ENCODE data around the gene EXD3.
"Not testable (repeated sequence)": the region's sequence is repeated elsewhere in the genome, so short reads cannot be mapped to it uniquely, and the experiment has no call there.

Gene EXD3

GRCh38 chr9:137354845-137355760, 67.9 kb downstream of the EXD3 start:
- DNase-seq = no peak

- no peak for DNase-seq
Measured at GRCh38 chr9:137354153-137354844, 68.7 kb downstream of the EXD3 start.

DNA sequence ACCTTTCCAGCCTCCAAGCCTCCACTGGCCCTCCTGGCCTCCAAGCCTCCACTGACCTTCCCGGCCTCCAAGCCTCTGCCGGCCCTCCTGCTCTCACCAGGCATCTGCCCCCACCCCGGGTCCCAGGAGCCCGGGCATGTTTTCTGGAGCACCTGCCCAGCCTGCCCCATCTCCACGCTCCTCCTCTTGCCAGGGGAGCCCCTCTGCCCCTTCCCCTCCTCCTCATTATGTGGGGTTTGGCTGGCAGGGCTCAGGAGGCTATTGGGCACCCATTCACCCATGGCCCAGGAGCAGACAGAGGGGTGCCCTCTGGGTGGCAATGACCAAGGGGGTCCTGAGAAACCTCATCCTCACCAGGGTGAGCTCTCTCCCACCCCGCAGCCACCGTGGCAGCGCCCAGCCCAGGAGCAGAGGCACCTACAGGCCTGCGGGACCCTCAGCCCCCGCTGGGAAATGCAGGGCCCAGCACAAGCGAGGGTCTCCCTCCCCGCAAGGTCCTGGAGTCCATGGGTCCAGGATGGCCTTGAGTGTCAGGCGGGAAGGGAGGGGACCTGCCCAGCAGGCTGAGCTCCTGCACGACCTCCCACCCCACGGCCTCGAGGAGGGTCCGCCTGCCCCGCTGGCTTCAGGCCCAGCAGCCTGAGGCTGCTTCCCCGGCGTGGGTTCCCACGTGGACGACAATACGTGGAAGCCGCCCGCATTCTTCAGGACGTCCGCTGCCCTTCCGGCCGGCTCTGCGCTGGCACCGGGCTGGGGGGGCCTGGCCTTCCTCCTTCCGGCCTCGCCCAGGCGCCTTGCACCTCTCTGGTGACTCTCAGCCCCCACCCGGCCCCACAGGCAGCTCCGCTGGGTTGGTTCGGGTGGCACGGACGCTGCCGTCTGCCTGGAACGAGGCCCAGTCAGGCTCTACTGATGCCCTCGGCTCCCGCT, 69.5 kb downstream of the EXD3 start:
- DNase-seq = no peak

DNA sequence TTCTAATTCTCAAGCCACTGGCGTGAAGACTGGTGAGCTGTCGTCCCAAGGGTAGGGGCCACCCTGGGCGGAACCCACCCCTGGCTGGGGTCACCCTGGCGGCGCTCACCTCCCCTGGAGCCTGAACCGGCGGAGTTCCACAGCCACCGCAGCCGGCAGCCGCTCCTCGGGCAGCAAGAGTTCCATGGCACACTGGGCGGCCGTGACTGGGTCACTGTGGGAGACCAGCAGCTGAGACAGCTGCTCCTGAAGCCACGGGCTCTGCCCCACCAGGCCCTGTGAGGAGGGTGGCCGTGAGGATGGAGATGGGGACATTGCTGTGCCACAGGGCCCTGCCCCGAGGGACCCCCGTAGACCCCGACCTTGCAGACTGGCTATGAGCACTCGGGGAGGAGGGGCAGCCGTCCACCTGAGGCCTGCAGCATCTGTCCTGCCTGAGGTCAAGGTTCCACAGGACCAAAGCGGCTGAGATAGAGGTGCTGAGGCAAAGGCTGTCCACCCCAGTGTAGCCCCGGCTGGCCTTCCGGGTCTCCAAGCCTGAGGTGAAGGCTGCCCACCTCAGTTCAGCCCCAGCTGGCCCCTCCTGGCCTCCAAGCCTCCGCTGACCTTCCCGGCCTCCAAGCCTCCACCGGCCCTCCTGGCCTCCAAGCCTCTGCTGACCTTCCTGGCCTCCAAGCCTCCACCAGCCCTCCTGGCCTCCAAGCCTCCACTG, 70.3 kb downstream of the EXD3 start:
- no peak for DNase-seq

DNA sequence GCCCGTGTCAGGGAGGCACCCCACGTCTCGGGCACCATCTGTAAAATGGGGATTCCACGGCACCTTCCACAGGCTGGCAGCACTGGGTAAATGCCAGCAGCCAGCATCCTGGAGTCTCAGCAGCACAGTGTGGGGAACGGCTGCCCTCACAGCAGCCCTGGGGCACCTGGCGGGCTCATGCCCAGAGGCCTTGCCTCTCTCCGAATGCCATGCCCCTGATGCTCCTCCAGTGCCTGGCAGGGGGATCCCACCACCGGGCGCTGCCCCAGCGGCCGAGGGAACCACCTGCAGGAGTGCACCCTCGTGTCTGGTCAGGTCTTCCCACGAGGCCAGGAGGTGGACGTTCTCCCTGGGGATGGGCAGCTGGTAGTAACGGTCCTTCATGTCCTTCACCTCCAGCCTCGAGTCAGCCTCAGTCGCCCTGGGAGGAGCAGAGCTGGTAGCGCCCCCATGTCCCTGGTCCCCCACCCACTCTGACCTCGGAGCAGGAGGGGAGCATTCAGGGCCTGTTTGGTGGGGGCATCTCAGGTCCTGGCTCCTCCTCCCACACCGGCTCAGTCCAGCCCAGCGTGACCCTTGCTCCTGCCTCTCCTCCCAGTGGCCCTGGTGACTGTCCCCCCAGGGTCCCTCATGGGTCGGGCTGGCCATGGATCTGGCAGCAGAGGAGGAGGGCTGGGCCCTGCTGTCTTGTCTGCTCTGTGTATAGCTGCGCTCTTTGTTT, 71.0 kb downstream of the EXD3 start:
- no peak for DNase-seq

GRCh38 chr9:137350696-137351584, 72.0 kb downstream of the EXD3 start:
- no peak for DNase-seq

DNA sequence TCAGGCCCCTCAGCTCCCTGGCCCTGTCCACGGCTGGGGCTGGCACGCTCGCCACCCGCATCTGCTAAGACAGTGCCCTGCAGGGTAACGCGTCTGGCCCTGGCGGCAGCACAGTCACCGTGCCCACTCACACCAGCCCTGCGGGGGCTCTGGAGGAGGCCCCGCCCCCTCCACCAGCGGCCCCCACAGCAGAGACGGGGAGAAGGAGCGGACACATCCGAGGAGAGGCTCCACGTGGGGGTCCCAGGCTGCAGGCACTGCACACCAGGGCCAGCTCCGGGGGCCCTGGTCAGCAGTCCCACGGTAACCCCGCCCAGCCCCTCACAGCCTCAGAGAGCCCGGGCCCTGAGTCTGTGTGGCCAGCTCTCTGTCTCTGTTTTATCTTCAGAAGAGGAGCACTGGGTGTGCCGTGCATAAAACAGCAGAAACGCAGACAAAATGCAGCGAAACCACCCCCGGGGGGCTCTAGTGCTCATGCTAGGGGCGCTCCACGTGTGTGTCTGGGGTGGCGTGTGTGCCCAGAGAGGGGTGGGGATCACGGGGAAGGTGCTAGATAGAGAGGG, 73.4 kb downstream of the EXD3 start:
- no peak for DNase-seq

- no peak for DNase-seq
Measured at GRCh38 chr9:137348769-137349470, 74.0 kb downstream of the EXD3 start.

DNA sequence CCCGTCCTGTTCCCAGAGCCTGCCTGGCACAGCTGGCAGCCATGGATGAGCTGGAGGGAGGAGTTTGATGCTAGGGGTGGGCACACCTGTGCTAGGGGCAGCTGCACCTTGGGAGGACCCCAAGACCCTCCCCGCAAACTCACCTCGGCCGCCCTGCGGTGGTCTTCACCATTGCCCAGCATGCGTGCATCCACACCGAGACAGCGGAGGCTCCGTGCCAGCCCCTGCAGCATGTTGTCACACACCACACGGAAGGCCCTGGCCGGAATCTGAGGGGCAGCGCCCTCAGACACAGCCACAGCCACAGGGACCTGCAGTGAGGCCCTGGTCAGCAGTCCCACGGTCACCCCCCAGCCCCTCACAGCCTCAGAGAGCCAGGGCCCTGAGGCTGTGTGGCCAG, 75.0 kb downstream of the EXD3 start:
- DNase-seq = no peak

DNA sequence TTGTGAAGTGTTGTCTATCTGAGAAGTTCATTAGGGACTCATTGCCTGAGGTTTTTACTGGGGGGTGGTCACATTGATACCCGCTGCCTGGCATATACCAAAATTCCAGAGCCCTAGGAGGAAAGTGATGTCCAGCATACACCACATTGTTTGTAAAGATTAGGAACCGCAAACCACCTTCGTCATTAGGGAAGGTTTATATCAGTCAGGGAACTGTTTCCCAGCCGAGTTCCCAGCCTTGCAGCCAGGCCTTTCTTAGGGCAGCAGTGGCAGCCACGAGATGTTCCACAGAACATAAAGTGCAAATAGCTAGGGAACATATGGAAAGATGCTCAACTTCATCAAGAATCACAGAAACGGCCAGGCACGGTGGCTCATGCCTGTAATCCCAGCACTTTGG, 80.5 kb downstream of the EXD3 start:
- DNase-seq = no peak

DNA sequence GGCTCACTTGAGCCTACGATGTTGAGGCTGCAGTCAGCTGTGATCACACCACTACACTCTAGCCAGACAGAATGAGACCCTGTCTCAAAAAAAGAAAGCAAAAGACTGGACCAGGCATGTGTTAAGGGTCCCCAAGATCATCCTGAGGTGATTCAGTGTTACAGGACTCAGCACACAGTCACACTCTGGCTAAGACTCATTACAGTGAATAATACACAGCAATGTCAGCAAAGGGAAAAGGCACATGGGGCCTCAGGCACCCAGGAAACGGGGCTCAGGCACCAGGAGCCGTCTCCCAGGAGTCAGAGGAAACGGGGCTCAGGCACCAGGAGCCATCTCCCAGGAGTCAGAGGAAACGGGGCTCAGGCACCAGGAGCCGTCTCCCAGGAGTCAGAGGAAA, 81.7 kb downstream of the EXD3 start:
- DNase-seq = no peak

GRCh38 chr9:137339908-137340462, 83.0 kb downstream of the EXD3 start:
- DNase-seq = not testable (repeated sequence)

GRCh38 chr9:137339045-137339907, 83.7 kb downstream of the EXD3 start:
- no peak for DNase-seq

- DNase-seq = no peak
Measured at GRCh38 chr9:137336735-137337134, 86.2 kb downstream of the EXD3 start.

DNA sequence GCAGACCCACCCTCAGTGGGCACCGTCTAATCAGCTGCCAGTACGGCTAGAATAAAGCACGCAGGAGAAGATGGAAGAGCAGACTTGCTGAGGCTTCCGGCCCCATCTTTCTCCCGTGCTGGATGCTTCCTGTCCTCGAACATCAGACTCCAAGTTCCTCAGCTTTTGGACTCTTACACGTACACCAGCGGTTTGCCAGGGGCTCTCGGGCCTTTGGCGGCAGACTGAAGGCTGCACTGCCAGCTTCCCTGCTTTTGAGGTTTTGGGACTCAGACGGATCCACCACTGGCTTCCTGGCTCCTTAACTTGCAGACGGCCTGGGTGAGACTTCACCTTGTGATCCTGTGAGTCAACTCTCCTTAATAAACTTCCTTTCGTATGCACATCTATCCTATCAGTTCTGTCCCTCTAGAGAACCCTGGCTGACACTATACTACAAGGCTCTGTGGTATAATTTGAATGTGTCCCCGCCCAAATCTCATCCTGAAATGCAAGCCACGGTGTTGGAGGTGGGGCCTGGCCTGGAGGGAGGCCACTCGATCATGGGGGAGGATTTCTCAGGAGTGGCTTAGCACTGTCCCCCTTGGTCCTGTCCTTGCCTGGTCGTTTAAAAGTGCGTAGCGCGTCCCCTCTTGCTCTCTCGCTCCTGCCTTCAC, 89.8 kb downstream of the EXD3 start:
- no peak for DNase-seq

- DNase-seq = no peak
Measured at GRCh38 chr9:137331929-137332328, 91.0 kb downstream of the EXD3 start.

GRCh38 chr9:137330689-137331088, 92.3 kb downstream of the EXD3 start:
- DNase-seq = no peak

- DNase-seq = not testable (repeated sequence)
Measured at GRCh38 chr9:137329590-137329989, 93.4 kb downstream of the EXD3 start.

Data from hematopoietic multipotent progenitor cell treated with erythropoietin and hydrocortisone succinate and interleukin-3 and kit ligand, for 8 days (in vitro differentiated cells).